Endothelial cell (in vitro differentiated cells): ENCODE results near the gene CEP170B. TPM values are rescaled to one million over a fixed set of nuclear protein-coding genes. Genes with fewer than 3 reads are reported as not detected.

ENCODE experiments used
- DNase-seq: peaks from one replicate; pipeline ENCODE4 v3.0.0; 2021; ENCODE audit warnings: low spot score
- H3K27ac Mint-ChIP-seq: one replicate; pipeline ENCODE4 v1.8.0; 2021; ENCODE audit warnings: mixed read lengths, inconsistent platforms; ENCODE audit not compliant: unreplicated experiment
- H3K27me3 Mint-ChIP-seq: one replicate; pipeline ENCODE4 v1.8.0; 2021; ENCODE audit warnings: mild to moderate bottlenecking, moderate library complexity, mixed read lengths, inconsistent platforms; ENCODE audit not compliant: unreplicated experiment
- H3K36me3 Mint-ChIP-seq: one replicate; pipeline ENCODE4 v1.8.0; 2021; ENCODE audit warnings: mild to moderate bottlenecking, low read depth, mixed read lengths, inconsistent platforms; ENCODE audit not compliant: unreplicated experiment
- H3K4me1 Mint-ChIP-seq: one replicate; pipeline ENCODE4 v1.8.0; 2021; ENCODE audit warnings: mild to moderate bottlenecking, mixed read lengths, inconsistent platforms; ENCODE audit not compliant: unreplicated experiment
- H3K4me3 Mint-ChIP-seq: one replicate; pipeline ENCODE4 v1.8.0; 2021; ENCODE audit warnings: mild to moderate bottlenecking, mixed read lengths, inconsistent platforms; ENCODE audit not compliant: unreplicated experiment
- H3K9me3 Mint-ChIP-seq: one replicate; pipeline ENCODE4 v1.8.0; 2021; ENCODE audit warnings: mixed read lengths, inconsistent platforms; ENCODE audit not compliant: unreplicated experiment
- CTCF ChIP-seq: fragments of 200-600 bp; sonication (generic); IDR thresholded peaks from one replicate; pipeline ENCODE4 v1.5.0; 2021; ENCODE audit warnings: antibody characterized with exemption; ENCODE audit not compliant: unreplicated experiment
- long read RNA-seq: library from polyadenylated mRNA; unstranded; transcript quantifications from one replicate; pipeline ENCODE4 v2.0.0, GENCODE V29; 2020; ENCODE audit not compliant: unreplicated experiment
- total RNA-seq: library from RNA; stranded (reverse); fragmentation: NEBNext Ultra II Directional; extraction: Animal tissue kit (Norgen Biotek cat#: 25700); gene quantifications from one replicate; pipeline ENCODE4 v1.2.1, GENCODE V29; 2021; ENCODE audit not compliant: unreplicated experiment

CEP170B gene
- total RNA-seq, result 11.3 TPM
- long read RNA-seq, partial matches to known transcripts, result 0 of 1 reads
- long read RNA-seq, other reads (novel, unspliced or antisense), result 1 of 1 reads

- Mint-ChIP-seq H3K36me3 (peaks cover 6% of the 10 kb centered on the region), H3K9me3 (no peaks in the 10 kb centered on the region), H3K27ac (no peak within 1 kb of the TSS), H3K4me1 (no peaks in the 10 kb centered on the region), H3K27me3 (peaks cover 9% of the 10 kb centered on the region), H3K4me3 (peak within 1 kb of the TSS; percentile 77)
- TF ChIP-seq CTCF, result no peak
- peak; percentile 26 for DNase-seq
Observed at GRCh38 chr14:104865081-104865630, at the start of gene CEP170B. Gene CEP170B, plus strand, starts transcription at chr14:104865268. Its CDS starts 3,183 bp downstream, at chr14:104868451.

- no peak overlapping the region for H3K27ac Mint-ChIP-seq
- H3K27me3 Mint-ChIP-seq, result peaks cover 20% of the 10 kb centered on the region
- H3K9me3 Mint-ChIP-seq, result no peaks in the 10 kb centered on the region
- no peak for TF ChIP-seq CTCF
- H3K4me1 Mint-ChIP-seq, result peaks cover 6% of the 10 kb centered on the region
- H3K4me3 Mint-ChIP-seq, result peak overlapping the region; percentile 90
- no peaks in the 10 kb centered on the region for H3K36me3 Mint-ChIP-seq
- no peak for DNase-seq
Observed at GRCh38 chr14:104816616-104816884, 48.5 kb upstream of the CEP170B start.

GRCh38 chr14:104817930-104818713, 46.9 kb upstream of the CEP170B start:
- peaks cover 6% of the 10 kb centered on the region for H3K4me1 Mint-ChIP-seq
- peak overlapping the region; percentile 24 for H3K27ac Mint-ChIP-seq
- no peaks in the 10 kb centered on the region for H3K9me3 Mint-ChIP-seq
- TF ChIP-seq CTCF, result no peak
- DNase-seq, result no peak
- H3K4me3 Mint-ChIP-seq, result no peak overlapping the region
- peaks cover 16% of the 10 kb centered on the region for H3K27me3 Mint-ChIP-seq
- no peaks in the 10 kb centered on the region for H3K36me3 Mint-ChIP-seq

GRCh38 chr14:104818714-104819161, 46.3 kb upstream of the CEP170B start:
- Mint-ChIP-seq H3K27me3 (peaks cover 21% of the 10 kb centered on the region), H3K4me3 (no peak overlapping the region), H3K9me3 (no peaks in the 10 kb centered on the region), H3K36me3 (no peaks in the 10 kb centered on the region), H3K4me1 (peaks cover 6% of the 10 kb centered on the region), H3K27ac (no peak overlapping the region)
- no peak for DNase-seq
- TF ChIP-seq CTCF, result no peak

- TF ChIP-seq CTCF, result no peak
- no peak for DNase-seq
- Mint-ChIP-seq H3K27me3 (peaks cover 20% of the 10 kb centered on the region), H3K27ac (no peak overlapping the region), H3K4me1 (peaks cover 6% of the 10 kb centered on the region), H3K36me3 (peaks cover 3% of the 10 kb centered on the region), H3K4me3 (no peak overlapping the region), H3K9me3 (no peaks in the 10 kb centered on the region)
Observed at GRCh38 chr14:104819361-104819781, 45.7 kb upstream of the CEP170B start.
